Left hindlimb (tissue), 1 donor: Measurements from ENCODE around the gene MYH10.
"Not testable (repeated sequence)": the region's sequence is repeated elsewhere in the genome, so short reads cannot be mapped to it uniquely, and the experiment has no call there.

Experiments used
- DNase-seq: peaks from one replicate; pipeline ENCODE4 v3.0.0-alpha.2; 2018

MYH10 gene

GRCh38 chr17:8542599-8543502 is 87.7 kb downstream of the MYH10 start:
- DNase-seq, result no peak

- not testable (repeated sequence) for DNase-seq
Measured at GRCh38 chr17:8539976-8540375, 90.5 kb downstream of the MYH10 start.

- DNase-seq, result no peak
Measured at GRCh38 chr17:8537734-8538133, 92.8 kb downstream of the MYH10 start.

- DNase-seq, result no peak
Measured at GRCh38 chr17:8534498-8535188, 95.9 kb downstream of the MYH10 start.

- DNase-seq, result no peak
Measured at GRCh38 chr17:8532021-8532420, 98.5 kb downstream of the MYH10 start.

GRCh38 chr17:8522577-8522976 is 107.9 kb downstream of the MYH10 start:
- DNase-seq, result no peak

GRCh38 chr17:8520981-8521380 is 109.5 kb downstream of the MYH10 start:
- no peak for DNase-seq

- no peak for DNase-seq
Measured at GRCh38 chr17:8518850-8519249, 111.7 kb downstream of the MYH10 start.

- DNase-seq, result no peak
Measured at GRCh38 chr17:8518326-8518725, 112.2 kb downstream of the MYH10 start.

- no peak for DNase-seq
Measured at GRCh38 chr17:8514801-8515200, 115.7 kb downstream of the MYH10 start.

- no peak for DNase-seq
Measured at GRCh38 chr17:8506145-8506544, 124.4 kb downstream of the MYH10 start.

GRCh38 chr17:8504460-8505207 is 125.9 kb downstream of the MYH10 start:
- no peak for DNase-seq

- no peak for DNase-seq
Measured at GRCh38 chr17:8503807-8504206, 126.7 kb downstream of the MYH10 start.

- DNase-seq, result peak; percentile 45
Measured at GRCh38 chr17:8503368-8503767, 127.2 kb downstream of the MYH10 start.

- no peak for DNase-seq
Measured at GRCh38 chr17:8502126-8502525, 128.4 kb downstream of the MYH10 start.

- no peak for DNase-seq
Measured at GRCh38 chr17:8500609-8501008, 129.9 kb downstream of the MYH10 start.

GRCh38 chr17:8499614-8500013 is 130.9 kb downstream of the MYH10 start:
- DNase-seq, result no peak

- no peak for DNase-seq
Measured at GRCh38 chr17:8499171-8499570, 131.4 kb downstream of the MYH10 start.

GRCh38 chr17:8496081-8496480 is 134.4 kb downstream of the MYH10 start:
- no peak for DNase-seq

GRCh38 chr17:8494506-8495111 is 135.9 kb downstream of the MYH10 start:
- no peak for DNase-seq

GRCh38 chr17:8494021-8494420 is 136.5 kb downstream of the MYH10 start:
- no peak for DNase-seq

GRCh38 chr17:8492121-8492520 is 138.4 kb downstream of the MYH10 start:
- DNase-seq, result no peak
